Measurements from ENCODE around the gene PICALM.

DNA sequence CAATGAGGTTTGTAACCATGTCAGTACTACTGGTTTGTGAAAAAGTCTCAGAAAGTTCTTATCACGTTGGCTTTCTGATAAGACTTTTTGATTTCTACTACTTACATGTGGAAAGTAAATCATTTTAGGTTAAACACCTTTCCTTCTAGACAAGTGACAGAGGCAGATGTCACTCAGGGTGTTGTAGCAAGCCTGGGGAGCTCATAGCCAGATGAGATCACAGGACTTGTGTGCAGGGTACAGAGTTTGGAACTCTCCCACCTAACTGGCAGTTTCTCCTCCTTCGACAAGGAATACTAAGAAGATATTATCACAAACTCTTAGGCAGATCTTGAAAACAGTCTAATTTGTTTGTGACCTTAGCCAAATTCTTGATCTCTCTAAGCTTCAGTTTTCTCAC, 49.4 kb upstream of the PICALM start:
- TF ChIP-seq POLR2A (IDR thresholded peaks at IDR 0.05), result no peak
- no peak for TF ChIP-seq CTCF (IDR thresholded peaks at IDR 0.05)
